Activated naive CD4-positive, alpha-beta T cell treated with Interleukin-2 at 50 U/mL for 16 hours (primary cell): Measurements from ENCODE around the gene SDHAF4.
"Not testable (repeated sequence)": the region's sequence is repeated elsewhere in the genome, so short reads cannot be mapped to it uniquely, and the experiment has no call there.

Experiments
- DNase-seq: peaks from one replicate; pipeline ENCODE4 v3.0.0-alpha.2; 2020

The SDHAF4 gene

GRCh38 chr6:70593118-70593486, 26.4 kb downstream of the SDHAF4 start:
- DNase-seq, result no peak

GRCh38 chr6:70599187-70599586, 32.5 kb downstream of the SDHAF4 start:
- DNase-seq, result no peak

DNA sequence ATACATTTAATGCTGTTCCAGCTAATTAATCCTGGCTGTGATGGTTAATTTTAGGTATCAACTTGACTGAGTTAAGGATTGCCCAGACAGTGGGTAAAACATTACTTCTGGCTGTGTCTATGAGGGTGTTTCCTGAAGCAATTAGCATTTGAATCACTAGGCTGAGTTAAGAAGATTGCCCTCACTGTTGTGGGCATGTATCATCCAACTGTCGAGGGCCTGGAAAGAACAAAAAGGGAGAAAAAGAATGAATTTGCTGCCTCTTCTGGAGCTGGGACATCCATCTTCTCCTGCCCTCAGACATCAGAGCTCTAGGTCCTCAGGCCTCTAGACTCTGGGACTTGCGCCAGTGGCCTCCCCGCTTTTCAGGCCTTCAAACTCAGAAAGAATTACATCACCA, 34.3 kb downstream of the SDHAF4 start:
- DNase-seq, result no peak

DNA sequence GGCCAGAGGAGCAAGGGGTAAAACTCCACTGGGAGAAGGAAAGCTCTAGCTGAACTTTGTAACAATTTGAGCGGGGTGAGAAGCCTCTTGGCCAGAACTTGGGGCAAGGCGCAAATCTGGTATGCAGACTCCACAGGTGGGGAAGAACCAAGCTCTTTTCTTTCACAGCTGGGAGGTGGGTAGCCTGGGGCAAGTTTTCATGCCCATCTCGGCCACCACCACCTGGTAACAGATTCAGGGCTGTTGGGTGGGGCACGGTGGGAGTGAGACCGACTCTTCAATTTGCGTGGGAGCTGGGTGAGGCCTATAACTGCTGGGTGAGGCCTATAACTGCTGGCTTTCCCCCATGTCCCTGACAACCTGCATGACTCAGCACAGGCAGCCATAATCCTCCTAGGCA, 37.5 kb downstream of the SDHAF4 start:
- no peak for DNase-seq

- DNase-seq, result not testable (repeated sequence)
Observed at GRCh38 chr6:70607371-70607770, 40.6 kb downstream of the SDHAF4 start.

DNA sequence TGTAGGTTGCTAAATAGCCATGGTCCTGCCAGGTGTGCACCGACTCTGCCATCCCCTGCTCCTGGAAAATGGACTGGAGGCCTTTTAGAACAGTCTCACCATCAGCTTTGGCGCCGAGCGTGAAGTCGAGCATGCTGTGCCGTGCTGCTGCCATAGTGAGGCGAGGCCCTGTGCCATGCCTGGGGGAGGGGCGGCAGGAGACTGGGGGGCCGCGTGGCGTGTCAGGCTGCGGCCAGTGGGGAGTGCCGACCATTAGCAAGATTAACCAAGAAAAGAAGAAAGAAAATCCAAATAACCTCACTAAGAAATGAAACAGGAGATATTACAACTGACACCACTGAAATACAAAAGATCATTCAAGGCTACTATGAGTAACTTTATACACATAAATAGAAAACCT, 42.5 kb downstream of the SDHAF4 start:
- DNase-seq, result not testable (repeated sequence)

- no peak for DNase-seq
Observed at GRCh38 chr6:70616728-70617260, 50.1 kb downstream of the SDHAF4 start.

- DNase-seq, result no peak
Observed at GRCh38 chr6:70620746-70621145, 54.0 kb downstream of the SDHAF4 start.

DNA sequence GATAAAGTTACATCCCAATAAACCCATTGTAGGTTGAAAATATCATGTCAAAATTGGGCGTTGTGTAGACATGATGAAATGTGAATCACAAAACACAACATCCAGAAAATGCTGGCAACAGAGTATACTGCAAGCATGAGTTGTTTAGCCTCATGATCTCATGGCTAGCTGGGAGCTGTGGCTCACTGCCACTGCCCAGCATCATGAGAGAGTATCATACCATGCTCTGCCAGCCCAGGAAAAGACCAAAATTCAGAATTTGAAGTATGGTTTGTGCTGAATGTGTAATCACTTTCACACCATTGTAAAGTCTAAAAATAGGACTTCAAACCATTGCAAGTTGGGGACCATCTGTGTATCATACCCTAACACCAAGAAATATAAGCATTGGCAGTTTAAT, 55.7 kb downstream of the SDHAF4 start:
- no peak for DNase-seq

GRCh38 chr6:70625436-70625835, 58.7 kb downstream of the SDHAF4 start:
- DNase-seq, result no peak

GRCh38 chr6:70627500-70628254, 60.9 kb downstream of the SDHAF4 start:
- DNase-seq, result no peak

- no peak for DNase-seq
Observed at GRCh38 chr6:70629929-70630328, 63.2 kb downstream of the SDHAF4 start.

DNA sequence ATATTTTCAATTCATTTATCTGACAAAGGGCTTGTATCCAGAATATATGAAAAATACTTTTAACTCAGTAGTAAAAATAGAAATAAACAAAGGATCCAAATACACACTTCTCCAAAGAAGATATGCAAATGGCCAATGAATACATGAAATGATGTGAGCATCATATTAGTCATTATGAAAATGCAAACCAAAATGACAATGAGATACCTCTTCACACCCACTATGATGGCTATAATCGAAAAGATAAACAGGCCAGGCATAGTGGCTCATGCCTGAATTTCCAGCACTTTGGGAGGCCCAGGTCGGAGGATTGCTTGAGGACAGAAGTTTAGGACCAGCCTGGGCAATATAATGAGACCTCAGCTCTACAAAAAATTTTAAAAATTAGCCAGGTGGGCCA, 67.1 kb downstream of the SDHAF4 start:
- no peak for DNase-seq

- no peak for DNase-seq
Observed at GRCh38 chr6:70636596-70636995, 69.9 kb downstream of the SDHAF4 start.

DNA sequence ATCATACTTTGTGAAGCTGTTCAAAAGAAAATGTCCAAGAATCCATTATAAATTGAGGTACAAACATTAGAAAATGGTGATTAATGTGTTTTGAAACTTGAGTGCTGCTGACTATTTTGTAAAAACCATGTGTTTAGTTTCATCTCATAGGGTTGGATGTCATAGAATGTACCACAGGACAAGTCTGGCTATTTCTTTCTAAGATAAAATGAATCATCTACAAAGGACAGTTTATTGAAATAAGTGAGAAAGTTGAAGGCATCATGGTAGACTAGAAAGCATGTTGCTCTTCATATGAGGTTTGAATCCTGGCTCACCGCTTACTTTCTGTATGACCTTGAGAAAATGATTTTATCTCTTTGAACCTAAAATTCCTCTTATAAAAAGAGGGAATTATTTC, 71.7 kb downstream of the SDHAF4 start:
- DNase-seq, result no peak
